ENCODE measurements around the gene ACP5.
"Not testable (repeated sequence)": the region's sequence is repeated elsewhere in the genome, so short reads cannot be mapped to it uniquely, and the experiment has no call there.

ACP5 gene

DNA sequence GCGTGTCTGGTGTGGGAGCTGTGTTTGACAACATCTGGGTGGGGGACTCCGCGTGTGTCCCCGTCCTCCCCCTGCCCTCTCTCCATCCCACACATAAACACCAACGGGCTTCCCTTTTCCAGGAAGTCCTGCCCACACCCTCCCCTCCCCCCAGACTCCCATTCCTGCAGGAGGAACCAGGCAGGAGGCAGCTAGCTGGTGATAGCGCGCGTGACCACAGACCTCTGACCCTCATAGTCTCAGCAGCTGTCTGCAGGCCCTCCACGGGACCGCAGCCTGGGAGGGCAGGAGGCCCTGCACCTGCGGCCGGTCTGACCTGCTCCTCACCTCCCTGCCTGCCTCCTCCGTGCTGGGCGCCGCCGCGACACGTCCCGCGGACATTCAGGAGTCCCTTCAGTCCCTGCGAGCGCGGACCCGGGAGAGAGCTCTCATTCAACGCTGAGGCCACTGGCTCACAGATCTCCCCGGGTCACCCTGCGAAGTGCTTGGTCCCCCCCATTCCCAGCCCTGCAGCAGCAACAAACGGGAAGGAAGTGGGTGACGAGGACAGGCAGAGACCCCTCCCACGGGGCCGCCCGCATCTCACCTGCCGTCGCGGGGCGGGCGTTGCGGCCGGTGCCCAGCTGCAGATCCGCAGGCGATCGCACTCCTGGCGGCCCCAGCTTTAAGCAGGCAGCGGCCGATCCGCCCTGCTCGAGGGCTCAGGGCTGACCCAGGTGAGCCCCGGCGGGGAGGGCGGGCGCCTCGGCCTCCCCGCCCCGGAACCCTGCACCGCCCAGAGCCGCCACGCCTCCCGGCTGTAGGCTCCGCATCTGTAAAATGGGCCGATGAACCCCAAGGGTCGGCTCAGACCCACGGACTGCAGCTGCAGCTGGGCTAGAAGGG lies 1.1 kb upstream of the ACP5 start:
- no peak for DNase-seq (ENCODE audit: low read depth)

DNA sequence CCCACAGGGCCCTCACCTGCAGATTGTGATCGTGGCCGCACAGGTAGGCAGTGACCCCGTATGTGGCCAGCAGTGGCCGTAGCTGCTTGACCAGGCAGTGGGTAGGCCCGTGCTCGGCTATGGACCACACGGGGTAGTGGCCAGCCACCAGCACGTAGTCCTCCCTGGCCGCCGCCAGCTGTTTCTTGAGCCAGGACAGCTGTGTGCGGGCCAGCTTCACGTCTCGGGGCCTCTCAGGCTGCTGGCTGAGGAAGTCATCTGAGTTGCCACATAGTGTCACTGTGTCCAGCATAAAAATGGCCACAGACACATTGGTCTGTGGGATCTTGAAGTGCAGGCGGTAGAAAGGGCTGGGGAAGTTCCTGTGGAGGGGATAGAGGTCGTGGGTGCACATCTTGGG lies 1.2 kb downstream of the ACP5 start:
- DNase-seq (ENCODE audit: low read depth) = no peak

DNA sequence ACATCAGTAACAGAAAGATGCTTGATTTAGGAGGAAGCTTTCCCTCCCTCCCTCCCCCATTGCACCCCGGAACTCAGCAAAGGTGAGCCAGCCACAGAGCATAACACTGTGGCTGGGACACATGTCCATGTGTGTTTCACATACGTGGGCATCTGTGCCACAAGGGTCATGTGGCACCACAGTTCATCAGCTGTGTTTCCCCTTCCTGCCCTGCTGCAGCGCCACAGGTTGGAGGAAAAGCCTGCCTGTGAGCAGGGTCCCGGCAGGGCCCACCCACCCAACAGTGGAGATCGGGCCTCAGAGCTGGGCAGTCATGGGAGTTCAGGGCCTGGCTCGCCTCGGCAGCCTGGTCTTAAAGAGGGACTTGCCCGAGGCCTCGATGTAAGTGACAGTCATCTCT lies 2.8 kb downstream of the ACP5 start:
- DNase-seq (ENCODE audit: low read depth) = no peak

DNA sequence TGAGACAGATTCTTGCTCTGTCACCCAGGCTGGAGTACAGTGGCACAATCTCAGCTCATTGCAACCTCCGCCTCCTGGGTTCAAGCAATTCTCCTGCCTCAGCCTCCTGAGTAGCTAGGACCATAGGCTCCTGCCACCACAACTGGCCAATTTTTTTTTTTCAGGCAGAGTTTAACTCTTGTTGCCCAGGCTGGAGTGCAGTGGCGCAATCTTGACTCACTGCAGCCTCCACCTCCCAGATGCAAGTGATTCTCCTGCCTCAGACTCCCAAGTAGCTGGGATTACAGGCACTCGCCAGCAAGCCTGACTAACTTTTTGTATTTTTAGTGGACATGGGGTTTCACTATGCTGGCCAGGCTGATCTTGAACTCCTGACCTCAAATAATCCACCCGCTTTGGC lies 3.7 kb downstream of the ACP5 start:
- not testable (repeated sequence) for DNase-seq (ENCODE audit: low read depth)

DNA sequence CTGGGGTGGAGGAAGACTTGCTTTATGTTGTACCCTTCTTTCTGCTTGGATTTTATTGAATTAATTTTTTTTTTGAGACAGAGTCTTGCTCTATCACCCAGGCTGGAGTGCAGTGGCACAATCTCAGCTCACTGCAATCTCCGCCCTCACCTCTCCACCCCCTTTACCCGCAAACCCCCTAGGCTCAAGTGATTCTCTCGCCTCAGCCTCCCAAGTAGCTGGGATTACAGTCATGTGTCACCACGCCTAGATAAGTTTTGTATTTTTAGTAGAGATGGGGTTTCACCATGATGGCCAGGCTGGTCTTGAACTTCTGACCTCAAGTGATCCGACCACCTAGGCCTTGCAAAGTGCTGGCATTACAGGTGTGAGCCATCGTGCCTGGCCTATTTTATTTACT lies 4.1 kb downstream of the ACP5 start:
- not testable (repeated sequence) for DNase-seq (ENCODE audit: low read depth)

DNA sequence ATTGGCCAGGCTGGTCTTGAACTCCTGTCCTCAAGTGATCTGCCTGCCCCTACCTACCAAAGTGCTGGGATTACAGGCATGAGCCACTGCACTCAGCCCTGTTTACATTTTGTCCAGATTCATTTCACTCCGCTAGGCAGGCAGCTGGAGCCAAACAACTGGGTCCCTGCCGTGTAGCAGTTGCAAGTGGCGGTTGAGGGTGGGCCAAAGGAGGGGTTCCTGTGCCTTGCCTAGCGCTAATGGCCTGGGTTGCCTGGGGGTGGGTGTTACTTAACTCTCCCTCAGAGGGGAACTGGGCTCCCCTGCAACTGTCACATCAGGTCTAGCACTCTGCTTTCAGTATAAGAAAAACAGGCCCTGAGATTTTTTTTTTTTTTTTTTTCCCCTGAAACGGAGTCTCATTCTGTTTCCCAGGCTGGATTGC lies 7.4 kb downstream of the ACP5 start:
- no peak for DNase-seq (ENCODE audit: low read depth)

DNA sequence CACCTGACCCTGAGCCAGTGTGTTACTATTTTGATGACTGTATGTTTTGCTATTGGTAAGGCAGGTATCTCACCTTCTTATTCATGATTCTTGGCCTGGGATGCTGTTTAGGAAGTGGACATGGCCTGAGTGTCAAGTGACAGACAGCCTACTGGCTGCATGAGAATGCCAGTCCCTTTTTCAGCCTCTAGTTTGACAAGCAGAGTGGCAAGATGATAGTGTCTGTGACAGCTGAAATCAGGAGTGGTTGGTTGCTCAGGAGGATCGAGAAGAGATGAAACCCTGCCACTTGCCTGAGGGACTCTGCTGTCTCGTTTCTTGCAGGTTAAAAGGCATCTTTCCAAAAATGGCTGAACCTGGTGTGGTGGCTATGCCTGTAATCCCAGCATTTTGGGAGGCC lies 11.3 kb downstream of the ACP5 start:
- no peak for DNase-seq (ENCODE audit: low read depth)

DNA sequence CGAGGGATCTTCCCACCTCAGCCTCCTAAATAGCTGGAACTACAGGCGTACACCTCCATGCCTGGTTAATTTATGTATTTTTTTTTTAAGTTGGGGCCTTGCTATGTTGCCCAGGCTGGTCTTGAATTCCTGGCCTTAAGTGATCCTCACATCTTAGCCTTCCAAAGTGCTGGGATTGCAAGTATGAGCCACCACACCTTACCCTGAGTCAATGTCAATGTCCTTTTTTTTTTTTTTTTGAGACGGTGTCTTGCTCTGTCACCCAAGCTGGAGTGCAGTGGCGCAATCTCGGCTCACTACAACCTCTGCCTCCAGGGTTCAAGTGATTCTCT lies 11.8 kb downstream of the ACP5 start:
- DNase-seq (ENCODE audit: low read depth) = not testable (repeated sequence)

DNA sequence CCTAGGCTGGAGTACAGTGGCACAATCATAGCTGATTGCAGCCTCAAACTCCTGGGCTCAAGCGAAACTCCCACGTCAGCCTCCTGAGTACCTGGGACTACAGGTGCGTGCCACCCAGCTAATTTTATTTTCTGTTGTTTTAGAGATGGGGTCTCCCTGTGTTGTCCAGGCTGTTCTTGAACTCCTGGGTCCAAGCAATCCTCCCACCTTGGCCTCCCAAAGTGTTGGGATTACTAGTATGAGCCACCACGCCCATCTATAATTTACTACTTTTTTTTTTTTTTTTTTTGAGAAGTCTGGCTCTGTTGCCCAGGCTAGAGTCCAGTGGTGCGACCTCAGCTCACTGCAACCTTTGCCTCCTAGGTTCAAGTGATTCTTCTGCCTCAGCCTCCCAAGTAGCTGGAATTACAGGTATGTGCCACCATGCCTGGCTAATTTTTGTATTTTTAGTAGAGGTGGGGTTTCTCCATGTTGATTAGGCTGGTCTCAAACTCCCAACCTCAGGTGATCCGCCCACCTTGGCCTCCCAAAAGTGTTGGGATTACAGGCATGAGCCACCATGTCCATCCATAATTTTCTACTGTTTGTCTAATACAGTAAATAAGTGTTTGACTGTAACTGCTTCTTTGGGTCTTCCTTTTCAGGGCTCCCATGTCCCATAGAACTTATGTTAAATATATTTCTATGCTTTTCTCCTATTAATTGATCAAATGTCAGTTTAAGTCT lies 13.2 kb downstream of the ACP5 start:
- not testable (repeated sequence) for DNase-seq (ENCODE audit: low read depth)

DNA sequence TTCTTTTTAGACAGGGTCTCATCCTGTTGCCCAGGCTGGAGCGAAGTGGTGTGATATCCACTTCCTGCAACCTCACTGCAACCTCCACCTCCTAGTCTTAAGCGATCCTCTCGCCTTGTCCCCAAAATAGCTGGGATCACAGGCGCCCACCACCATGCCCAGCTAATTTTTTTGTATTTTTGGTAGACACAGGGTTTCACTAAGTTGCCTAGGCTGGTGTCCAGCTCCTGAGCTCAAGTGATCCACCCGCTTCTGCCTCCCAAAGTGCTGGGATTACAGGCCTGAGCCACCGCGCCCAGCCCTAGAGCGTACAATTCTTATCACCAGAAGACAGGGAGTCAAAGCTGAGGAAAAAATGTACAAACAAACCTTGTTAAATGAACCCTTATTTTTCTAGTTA lies 13.9 kb downstream of the ACP5 start:
- no peak for DNase-seq (ENCODE audit: low read depth)

DNA sequence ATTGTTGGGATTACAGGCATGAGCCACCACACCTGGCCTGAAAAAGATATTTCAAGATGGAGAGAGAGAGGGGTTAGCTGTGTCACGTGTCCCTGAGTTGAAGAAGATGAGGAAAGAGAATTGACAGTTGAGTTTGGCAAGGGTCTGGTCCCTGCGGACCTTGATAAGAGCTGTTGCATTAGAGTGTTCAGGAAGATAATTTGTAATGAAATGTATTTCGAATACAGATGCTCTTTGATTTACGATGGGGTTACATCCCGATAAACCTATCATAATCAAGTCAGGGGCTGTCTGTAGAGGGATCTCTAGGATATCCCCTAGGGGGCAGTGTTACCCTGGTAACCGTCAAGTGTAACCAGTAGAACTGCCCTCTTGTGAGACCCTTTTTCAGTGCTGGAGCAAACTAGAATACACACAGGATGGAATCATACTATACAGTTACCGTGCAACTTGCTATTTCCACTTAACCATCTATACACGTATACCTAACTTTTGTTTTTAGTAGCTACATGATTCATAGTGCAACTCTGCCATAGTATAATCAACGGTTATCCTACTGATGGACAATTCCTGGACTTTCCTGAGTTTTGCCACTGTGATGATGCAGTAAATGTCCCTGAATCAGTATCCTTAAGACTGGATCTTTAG lies 16.9 kb downstream of the ACP5 start:
- DNase-seq (ENCODE audit: low read depth) = peak; percentile 34

DNA sequence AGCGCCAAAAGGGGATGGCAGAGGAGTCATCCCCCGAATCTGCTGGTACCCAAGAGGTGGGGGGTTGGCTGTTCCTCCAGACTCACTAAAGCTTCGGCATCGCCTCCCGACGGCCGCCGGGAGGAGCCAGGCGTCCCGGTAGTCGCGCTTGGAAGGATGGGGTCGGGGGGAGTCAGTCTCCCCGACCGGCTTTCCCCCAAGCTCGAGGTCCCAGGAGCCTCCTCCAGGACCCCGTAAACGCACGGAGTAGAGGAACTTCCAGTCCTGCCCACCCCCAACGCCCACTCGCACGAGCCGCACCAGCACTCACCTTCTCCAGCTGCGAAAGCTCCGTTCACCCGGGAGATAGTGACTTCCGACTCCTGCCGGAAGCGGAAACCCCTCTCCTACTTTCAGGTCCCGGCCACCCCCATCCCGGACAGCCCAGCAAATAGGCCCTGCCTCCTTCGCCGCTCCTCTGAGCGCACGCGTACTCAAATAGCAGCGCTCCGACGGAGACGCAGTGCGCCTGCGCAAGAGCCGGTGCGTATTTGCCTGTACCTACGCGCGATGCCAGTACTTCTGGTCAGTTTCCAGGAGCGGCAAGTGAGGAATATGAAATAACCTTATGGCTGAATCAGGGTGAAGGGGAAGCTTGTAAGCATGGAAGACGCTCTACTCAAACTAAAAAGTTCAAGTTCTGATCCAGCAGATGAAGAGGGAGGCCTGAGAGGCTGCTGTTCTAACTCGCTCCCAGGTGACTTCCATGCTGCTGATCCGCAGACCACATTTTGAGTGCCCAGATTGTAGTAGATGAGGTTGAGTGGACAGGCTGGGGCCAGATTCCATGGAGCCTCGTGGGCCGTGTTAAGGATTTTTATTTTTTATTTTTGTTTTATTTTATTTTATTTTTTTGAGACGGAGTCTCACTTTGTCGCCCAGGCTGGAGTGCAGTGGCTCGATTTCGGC lies 18.3 kb downstream of the ACP5 start, which contains the start of gene ELOF1:
TSS of gene ELOF1 (minus strand) at position 350 of the 948 bp plus-strand sequence. CDS start 4,883 bp downstream, outside the sequence.
- DNase-seq (ENCODE audit: low read depth) = peak; percentile 95

DNA sequence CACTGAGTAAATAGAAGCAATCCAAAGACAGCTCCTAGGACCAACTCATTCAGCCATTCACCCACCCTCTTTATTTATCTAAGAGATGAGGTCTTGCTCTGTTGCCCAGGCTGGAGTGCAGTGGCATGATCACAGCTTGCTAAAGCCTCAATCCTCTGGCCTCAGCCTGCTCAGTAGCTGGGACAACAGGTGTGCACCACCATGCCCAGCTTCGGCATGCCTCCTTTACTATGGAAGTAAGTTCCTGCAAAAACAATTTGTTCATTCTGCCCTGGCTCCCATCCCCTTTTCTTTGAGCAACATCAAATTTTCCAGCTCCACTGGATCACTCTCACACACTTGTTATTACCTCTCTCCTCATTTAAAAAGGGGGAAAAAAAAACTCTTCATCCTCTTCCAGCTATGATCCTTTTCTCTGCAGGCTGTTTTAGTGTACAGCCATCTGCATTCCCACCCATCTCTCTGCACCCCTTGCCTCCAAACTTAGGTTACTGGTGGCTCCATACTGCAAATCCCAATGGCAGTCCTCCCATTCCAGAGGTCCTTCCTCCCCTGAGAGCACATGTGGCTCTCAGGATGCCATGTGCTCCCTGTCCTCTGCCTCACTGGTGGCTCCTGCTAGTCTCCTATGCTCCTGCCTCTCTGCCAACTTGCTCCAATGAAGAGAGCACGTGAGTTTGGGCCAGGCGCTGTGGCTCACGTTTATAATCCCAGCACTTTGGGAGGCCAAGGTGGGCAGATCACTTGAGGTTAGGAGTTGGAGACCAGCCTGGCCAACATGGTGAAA lies 20.6 kb downstream of the ACP5 start:
- no peak for DNase-seq (ENCODE audit: low read depth)

DNA sequence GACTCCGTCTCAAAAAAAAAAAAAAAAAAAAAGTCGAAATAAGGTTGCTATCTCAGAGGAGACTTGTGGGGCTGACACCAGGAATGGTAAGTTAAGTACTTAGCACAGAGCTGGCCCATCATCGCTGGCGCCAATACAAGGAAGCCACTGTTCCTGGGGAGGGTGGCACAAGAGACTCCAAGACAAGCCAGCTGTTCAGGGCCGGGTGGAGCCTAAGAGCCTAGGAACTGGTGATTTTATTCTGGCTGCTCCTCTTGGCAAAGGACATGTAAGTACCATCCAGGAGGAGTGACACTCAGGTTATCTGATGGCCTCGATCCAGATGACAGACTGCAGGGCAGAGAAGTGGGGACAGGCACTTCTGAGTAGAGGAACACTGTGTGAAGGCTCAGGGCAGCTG lies 22.2 kb downstream of the ACP5 start:
- DNase-seq (ENCODE audit: low read depth) = no peak

DNA sequence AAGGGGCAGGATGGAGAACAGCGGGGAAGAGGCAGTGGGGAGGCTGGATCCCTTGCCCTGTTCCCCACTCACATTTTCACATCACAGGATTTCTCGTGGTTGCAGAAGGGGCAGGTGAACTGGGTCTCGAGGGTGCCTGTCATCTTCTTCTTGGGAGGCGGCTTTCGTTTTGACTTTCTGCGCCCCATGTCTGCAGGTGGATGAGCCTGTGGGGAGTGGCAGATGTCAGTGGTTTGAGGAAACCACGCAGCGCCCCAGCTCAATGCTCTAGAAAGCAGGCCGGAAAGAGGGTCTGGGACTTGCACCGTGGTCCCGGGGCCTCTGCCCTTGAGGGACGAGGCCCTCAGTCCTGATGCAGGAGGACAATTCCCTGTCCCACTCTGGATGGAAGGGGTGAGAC lies 23.3 kb downstream of the ACP5 start:
- no peak for DNase-seq (ENCODE audit: low read depth)

DNA sequence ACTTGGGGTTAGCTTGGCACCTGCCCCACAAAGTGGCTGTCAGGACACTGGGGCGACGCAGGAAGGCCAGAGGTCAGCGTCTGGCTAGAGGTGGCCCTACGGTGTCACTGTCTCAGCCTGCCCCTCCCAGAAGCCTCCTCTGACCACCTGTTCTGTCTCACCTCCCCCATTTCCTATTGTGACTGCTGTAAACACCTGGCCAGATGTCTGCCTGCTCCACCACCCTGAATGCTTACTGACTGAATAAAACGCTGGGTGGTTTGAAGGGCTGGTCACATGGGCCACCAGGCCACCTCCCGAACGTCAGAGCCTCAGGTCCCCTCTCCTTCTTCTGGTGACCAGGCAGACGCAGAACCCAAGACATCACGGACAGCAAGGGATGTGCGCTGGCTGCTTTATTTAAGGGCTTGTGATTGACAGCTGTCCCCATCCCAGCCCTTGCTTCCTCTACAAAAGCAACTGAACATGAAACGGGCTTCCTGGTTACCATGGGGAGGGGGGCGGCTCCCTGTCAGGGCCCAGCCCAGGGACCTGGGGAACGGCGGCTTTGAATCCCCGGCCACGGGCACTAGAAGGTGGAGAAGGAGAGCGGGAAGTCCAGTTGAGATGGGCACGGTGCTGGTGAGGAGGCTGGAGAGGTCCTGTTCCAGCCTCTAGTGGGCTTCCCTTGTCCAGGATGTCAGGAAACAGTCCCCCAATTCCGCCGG lies 24.6 kb downstream of the ACP5 start:
- DNase-seq (ENCODE audit: low read depth) = no peak

DNA sequence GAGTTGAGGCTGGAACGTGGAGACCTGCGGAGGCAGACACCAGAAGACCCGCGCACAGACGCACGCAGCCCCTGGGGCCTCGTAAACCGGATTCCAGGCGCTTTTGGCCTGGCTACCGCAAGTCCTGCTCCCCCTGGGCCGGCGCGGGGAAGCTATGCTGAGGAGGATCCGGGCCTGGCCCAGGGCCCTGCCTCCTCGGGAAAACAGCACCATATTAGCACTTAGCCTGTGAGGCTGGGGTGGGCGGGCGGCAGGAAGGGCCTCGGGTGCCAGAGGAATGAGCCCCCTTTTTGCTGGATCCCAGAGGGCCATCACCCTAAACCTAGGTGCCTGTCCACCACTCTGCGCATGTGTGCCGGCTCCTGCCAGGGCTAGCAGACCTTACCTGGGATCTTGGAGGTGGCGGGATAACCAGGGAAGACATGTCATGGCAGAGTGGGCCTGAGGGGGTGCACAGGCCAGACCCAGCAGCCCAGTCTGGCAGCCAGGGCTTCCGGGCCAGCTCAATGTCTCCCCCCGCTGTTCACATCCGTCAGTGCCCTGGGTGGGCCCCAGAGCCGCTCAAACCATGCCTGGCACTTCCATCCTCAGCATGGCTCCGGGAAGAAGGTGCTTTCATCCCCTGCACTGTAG lies 25.7 kb downstream of the ACP5 start:
- DNase-seq (ENCODE audit: low read depth) = no peak

DNA sequence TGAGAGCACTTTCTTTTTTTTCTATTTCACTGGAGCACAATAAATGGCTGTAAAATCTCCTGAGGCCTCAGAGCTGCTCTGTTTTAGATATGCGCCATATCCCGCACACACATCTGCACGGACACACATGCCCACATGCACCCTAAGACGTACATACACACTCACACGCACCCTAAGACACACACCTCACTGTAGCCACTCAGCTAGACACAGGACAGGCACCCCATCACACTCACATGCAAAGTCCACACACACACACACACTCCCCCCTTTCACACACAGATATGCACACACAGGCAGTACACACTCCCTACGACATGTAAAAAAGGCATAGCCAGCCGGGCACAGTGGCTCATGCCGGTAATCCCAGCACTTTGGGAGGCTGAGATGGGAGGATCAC lies 27.2 kb downstream of the ACP5 start:
- DNase-seq (ENCODE audit: low read depth) = no peak

DNA sequence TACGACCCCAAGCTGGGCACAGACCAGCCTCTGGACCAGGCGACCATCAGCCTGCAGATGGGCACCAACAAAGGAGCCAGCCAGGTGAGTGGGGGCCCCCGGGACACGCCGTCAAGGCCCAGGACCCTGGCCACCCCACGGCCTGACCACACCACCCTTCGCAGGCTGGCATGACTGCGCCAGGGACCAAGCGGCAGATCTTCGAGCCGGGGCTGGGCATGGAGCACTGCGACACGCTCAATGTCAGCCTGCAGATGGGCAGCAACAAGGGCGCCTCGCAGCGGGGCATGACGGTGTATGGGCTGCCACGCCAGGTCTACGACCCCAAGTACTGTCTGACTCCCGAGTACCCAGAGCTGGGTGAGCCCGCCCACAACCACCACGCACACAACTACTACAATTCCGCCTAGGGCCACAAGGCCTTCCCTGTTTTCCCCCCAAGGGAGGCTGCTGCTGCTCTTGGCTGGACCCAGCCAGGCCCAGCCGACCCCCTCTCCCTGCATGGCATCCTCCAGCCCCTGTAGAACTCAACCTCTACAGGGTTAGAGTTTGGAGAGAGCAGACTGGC lies 28.0 kb downstream of the ACP5 start:
- no peak for DNase-seq (ENCODE audit: low read depth)
